SK-N-MC (cell line): ENCODE data around the gene RECQL5.

ENCODE experiments used
- EZH2 ChIP-seq: fragments of 200-600 bp; sonication (generic); IDR thresholded peaks from one replicate; pipeline ENCODE4 v1.6.1; 2017; ENCODE audit warnings: antibody characterized with exemption
- POLR2AphosphoS5 ChIP-seq: IDR thresholded peaks from 2 replicates; pipeline ENCODE4 v1.6.1; 2012; ENCODE audit warnings: mild to moderate bottlenecking, low read depth, low read length, borderline replicate concordance

GRCh38 chr17:75647921-75648320 is 19.0 kb downstream of the RECQL5 start:
- TF ChIP-seq EZH2, result no peak
- TF ChIP-seq POLR2AphosphoS5, result no peak
